HL-60/S4 treated with retinoic acid at 250 ng/mL for 4 days and 3 days (cell line): ENCODE data around the gene MPPED1.

ENCODE experiments used
- in situ Hi-C: fragments of 300-500 bp; cut with MboI; formaldehyde crosslinking; loops from 2 replicates; pipeline ENCODE4 v1.7.0; 2022; ENCODE audit warnings: low sequenced_read_pairs

MPPED1 gene

GRCh38 chr22:43535741-43536140 lies 123.9 kb downstream of the MPPED1 start:
- in situ Hi-C loops = no loop called here

DNA sequence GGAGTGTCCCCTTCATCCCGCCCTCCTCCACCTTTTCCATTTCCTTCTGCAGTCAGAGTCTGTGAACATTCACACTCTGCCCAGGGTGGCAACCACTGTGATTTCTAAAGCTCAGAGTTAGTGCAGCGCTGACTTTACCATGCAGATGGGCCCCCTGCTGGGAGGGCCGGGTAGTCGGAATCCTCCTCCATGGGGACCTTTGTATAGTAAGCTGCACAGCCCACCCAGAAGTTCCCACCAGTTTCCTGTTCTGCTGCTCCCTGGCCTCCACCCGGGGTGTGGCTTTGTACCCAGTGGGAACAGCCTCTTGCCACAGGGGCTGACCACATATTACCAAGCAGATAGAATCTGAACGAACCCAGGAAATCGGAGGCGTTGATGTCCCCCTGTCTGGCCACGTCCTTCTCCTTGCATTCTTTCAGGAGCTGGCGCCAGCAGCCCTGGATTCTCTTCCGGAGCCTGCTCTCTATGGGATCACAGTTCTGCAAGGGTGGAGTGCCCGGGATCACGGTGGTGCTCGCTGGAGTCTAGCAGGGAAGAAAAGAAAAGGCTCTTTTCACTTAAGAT lies 125.3 kb downstream of the MPPED1 start:
- in situ Hi-C loops = no loop called here

GRCh38 chr22:43539572-43540528 lies 128.0 kb downstream of the MPPED1 start:
- in situ Hi-C loops = no loop called here

DNA sequence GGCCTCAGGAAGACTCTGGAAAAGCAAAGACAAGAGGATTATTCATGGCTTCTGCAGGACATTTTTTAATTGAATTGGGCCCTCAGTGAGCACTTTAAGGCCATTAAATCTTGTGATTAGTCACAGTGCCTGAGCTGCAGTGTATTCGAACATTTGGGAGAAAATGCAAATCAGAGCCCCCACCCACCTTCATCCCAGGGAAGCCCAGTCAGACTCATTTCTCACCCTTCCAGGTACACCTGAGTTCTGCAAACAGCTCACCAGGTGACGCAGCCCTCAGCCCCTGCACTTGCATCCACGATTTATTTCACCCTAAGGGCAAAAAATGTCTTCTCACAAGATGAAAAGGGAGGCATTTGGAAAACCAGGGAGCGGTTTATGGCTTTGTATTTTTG lies 128.7 kb downstream of the MPPED1 start:
- in situ Hi-C loops = no loop called here

GRCh38 chr22:43541022-43541421 lies 129.2 kb downstream of the MPPED1 start:
- in situ Hi-C loops = no loop called here

DNA sequence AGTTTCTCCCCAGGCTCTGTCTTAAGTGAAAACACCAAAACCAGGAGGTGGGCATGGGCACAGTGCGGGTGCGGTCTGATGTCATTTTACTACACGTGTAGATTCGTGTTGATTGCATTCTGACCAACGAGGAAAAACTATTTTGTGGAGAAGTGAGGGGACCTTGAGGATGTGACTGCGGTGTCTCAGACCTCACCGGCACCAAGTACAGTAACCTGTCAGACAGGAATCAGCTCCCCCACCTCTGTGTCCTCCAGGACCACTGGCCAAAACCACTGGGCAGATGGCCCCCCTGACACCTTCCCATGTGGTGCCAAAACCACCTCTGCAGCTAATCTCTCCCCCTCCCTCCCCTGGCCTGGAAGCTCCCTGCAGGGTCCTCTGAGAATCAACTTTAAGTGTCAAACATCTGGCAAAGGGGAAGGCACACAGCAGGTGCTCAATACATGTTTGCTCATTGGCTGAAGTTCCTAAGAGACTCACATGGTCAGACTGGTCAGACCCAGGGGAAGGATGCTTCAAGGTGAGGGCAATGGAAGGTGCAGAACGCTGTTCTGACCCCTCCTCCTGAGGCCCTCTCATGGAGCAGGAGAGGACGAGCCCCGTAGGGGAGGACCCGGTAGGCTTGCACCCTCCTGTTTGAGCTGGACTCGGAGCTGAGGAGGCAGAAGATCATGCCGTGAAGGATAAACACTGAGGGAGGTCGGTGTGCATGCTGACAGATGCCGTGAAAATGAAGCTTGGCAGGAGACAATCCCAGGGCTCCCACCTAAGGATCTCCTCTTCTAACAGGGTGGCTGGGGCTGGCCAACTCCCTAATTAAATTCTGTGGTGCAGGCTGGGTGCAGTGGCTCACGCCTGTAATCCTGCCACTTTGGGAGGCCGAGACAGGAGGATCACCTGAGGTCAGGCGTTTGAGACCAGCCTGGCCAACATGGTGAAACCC lies 129.9 kb downstream of the MPPED1 start:
- in situ Hi-C loops = no loop called here

- in situ Hi-C loops = no loop called here
Observed at GRCh38 chr22:43542681-43543521, 131.1 kb downstream of the MPPED1 start.

DNA sequence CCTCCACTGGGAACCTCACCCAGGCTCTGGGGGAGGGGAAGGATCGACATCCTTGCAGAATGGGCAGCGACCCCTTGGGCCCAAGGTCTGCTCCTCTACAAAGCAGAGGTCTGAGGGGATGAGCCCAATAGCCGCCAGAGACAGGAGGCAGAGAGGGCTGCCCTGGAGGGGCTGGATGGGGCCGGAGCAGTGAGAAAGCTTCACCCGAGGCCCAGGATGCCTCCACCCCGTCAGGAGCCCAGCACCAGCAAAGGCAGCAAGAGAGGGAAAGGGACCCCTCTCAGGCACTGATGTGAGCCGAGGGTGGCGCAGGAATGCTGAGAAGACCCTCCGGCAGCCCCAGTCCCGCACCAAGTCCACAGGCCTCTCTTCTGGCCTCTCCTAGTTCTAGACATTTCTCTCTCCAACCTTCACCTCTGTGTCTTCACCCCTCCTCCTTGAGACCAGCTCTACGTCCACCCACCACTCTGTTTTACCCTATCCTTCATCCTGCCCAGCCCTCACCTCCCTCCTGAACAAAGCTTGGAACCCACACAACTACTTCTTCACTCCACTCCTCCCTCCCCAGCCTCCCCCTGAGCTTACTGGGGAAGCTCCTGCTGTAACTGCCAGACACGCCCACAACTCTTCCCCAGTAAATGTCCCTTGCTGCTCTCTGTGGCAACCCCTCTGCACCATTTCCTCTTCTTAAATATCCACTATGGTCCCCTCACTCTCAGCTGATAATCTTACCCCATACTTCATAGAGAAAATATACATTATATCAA lies 131.9 kb downstream of the MPPED1 start:
- in situ Hi-C loops = no loop called here

- in situ Hi-C loops = no loop called here
Observed at GRCh38 chr22:43544289-43544673, 132.5 kb downstream of the MPPED1 start.

DNA sequence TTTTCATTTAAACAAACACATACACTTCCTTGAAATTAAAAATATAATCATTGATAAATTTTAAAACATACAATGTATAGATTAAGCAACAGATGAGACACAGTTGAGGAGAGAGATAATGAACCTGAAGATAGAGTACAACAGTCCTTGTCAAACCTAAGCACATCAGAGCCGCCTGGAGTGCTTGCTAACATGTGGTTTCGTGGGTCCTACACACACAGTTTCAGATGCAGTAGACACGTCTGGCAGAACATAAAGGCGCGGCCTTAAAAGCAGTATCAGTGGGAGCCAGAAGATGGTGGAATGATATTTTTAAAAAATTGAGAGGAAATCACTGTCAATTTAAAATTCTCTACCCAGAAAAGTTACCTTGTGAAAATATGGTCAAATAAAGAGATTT lies 134.4 kb downstream of the MPPED1 start:
- in situ Hi-C loops = no loop called here

DNA sequence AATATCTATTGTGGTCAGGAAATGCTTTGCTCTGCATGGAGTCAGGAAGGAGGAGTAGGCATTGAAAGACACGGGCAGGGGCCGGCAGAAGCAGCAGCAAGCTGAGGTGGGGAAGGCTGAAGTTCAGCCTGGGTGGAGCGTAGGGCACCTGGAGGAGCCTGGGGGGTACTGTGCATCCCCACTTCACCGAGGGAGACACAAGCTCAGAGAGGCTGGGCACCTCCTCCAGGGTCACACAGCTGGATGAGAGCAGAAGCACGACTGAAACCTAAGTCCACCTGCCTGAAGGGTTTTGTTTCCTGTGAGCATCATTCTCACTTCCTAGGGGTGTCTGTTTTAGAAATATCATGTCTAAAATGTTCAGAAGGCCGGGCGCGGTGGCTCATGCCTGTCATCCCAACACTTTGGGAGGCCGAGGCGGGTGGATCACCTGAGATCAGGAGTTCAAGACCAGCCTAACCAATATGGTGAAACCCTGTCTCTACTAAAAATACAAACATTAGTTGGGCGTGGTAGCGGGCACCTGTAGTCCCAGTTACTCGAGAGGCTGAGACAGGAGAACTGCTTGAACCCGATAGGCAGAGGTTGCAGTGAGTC lies 138.3 kb downstream of the MPPED1 start:
- in situ Hi-C loops = no loop called here

DNA sequence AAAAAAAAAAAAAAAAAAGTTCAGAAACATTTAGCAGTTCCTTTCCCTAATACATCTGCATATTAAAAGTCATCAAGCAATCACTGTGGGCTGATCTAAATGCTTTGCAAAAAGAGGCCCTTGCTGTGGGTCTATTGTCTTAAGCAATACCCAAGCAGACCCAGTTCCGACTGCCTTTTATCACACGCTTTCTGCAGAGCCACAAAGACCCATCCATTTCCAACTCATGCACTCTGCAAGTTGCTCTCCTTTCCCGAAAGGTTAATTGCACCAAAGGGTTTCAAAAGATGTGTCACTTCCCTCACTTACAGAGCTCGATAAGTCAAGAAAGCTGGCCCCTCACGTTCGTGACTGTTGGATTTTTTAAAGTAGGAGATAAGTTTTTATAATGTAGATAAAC lies 138.9 kb downstream of the MPPED1 start:
- in situ Hi-C loops = no loop called here

DNA sequence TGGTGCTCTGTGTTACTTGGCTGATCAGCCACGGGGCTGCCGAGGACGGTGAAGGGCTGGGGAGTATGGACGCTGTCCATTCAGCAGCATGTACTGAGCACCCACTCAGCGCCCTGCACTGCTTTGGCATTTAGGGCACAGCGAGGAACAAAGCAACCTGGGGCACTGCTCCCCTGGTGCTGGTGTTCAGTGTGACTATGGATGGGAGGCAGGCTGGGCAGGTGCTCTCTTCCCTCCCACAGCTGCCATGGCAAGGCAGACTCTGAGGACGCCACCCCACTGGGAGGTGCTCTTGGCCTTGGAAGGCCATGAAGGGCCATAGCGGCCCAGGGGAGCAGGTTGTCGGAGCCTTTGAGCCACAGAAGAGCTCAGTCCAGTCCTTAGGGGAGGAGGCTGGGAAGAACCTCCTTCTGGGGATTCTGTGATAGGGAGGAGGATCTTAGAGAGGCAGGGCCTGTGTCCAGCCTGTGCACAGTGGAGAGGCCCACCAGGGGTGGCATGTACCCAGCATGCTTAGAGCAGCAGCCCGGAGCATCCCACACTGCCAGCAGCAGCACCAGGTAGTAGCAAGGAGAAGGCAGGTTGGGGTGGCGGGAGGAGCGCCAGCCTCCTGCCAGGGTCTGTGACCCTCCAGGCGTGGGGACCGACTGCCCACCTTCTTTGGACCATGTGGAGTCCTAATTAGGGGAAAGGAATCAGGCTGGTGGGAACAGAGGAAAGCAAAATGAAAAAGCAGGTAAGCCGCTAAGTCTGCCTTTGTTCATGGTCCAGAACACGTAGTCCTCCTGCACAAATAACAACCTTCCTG lies 141.8 kb downstream of the MPPED1 start:
- in situ Hi-C loops = no loop called here

DNA sequence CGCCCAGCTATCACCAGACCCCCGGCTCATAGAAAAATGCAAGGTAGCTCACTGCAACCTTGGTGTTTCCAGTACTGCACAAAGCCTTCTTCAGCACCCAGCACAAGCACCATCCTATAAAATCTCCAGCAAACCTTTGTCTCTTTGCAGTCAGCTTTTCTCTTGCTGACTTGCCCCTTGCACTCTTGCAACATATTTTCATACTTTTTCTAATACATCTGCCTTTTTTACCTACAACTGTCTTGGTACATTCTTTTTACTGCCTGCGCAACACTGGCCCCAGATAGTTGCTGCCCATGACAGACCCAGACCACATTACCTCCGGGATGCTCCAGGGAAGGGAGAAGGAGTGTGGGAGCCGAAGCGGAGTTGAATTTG lies 142.4 kb downstream of the MPPED1 start:
- in situ Hi-C loops = no loop called here

GRCh38 chr22:43554694-43555365 lies 143.0 kb downstream of the MPPED1 start:
- in situ Hi-C loops = no loop called here

- in situ Hi-C loops = no loop called here
Observed at GRCh38 chr22:43555561-43556515, 144.0 kb downstream of the MPPED1 start.
